ENCODE results near the gene PCSK6. TPM values are rescaled to one million over a fixed set of nuclear protein-coding genes. Genes with fewer than 3 reads are reported as not detected.

Gene PCSK6
- total RNA-seq, 1 experiment from 2014 or later: 2.9 TPM

- TF ChIP-seq ZMAT4 (CRISPR knock-in tag; IDR thresholded peaks at IDR 0.05): no peak
- DNase-seq (ENCODE audit: low spot score) (no peak), ATAC-seq (peak; percentile 49)
- H3K4me1 Mint-ChIP-seq: peaks cover 40% of the 10 kb centered on the region
- ChIA-PET POLR2A (no interaction called here), CTCF (interaction anchor here (1.1 to 1.2 kb wide), 2 partner anchors 83 to 175 kb away, joined by 3 to 4 read pairs; no protein-coding TSS in a partner anchor)
- H3K9me3 Mint-ChIP-seq: no peaks in the 10 kb centered on the region
- H3K27ac Mint-ChIP-seq: no peak overlapping the region
- no peak overlapping the region for H3K4me3 Mint-ChIP-seq
- no peaks in the 10 kb centered on the region for H3K36me3 Mint-ChIP-seq
- H3K27me3 Mint-ChIP-seq (ENCODE audit: low read depth): peaks cover 37% of the 10 kb centered on the region
These were observed 6.1 kb upstream of the PCSK6 start for GRCh38 chr15:101495334-101496197.

GRCh38 chr15:101494251-101494796 is 4.8 kb upstream of the PCSK6 start:
- TF ChIP-seq ATF1 (CRISPR knock-in tag; IDR thresholded peaks at IDR 0.05): no peak
- no peak for TF ChIP-seq CDX4 (CRISPR knock-in tag; IDR thresholded peaks at IDR 0.05; ENCODE audit: borderline replicate concordance)
- TF ChIP-seq USF2 (CRISPR knock-in tag; IDR thresholded peaks at IDR 0.05): no peak
- TF ChIP-seq NR1H2 (CRISPR knock-in tag; IDR thresholded peaks at IDR 0.05): no peak
- no peak for TF ChIP-seq MYBL2 (CRISPR knock-in tag; IDR thresholded peaks at IDR 0.05)
- TF ChIP-seq ZNF671 (CRISPR knock-in tag; IDR thresholded peaks at IDR 0.05): no peak
- TF ChIP-seq ETV6 (CRISPR knock-in tag; IDR thresholded peaks at IDR 0.05): no peak
- no peak for TF ChIP-seq EMX1 (CRISPR knock-in tag; IDR thresholded peaks at IDR 0.05)
- TF ChIP-seq JAZF1 (CRISPR knock-in tag; IDR thresholded peaks at IDR 0.05): no peak
- no peak for TF ChIP-seq ZNF138 (CRISPR knock-in tag; conservative IDR thresholded peaks at IDR 0.05)
- TF ChIP-seq IRF1 (CRISPR knock-in tag; IDR thresholded peaks at IDR 0.05): no peak
- TF ChIP-seq SMAD3 (CRISPR knock-in tag; IDR thresholded peaks at IDR 0.05; ENCODE audit: borderline replicate concordance): no peak
- TF ChIP-seq MAX (CRISPR knock-in tag; IDR thresholded peaks at IDR 0.05): no peak
- TF ChIP-seq SP1 (CRISPR knock-in tag; conservative IDR thresholded peaks at IDR 0.05): no peak
- no peak for TF ChIP-seq CBFB (CRISPR knock-in tag; IDR thresholded peaks at IDR 0.05; ENCODE audit: low read depth)
- Mint-ChIP-seq H3K36me3 (no peaks in the 10 kb centered on the region), H3K4me1 (peaks cover 40% of the 10 kb centered on the region), H3K27ac (no peak overlapping the region), H3K9me3 (no peaks in the 10 kb centered on the region), H3K27me3 (ENCODE audit: low read depth) (peaks cover 43% of the 10 kb centered on the region), H3K4me3 (no peak overlapping the region)
- CTCF ChIA-PET: interaction anchor here (0.6 to 1.1 kb wide), 5 partner anchors 16 to 258 kb away, joined by 3 to 5 read pairs (median 3); no protein-coding TSS in a partner anchor
- ATAC-seq: no peak
- POLR2A ChIA-PET: interaction anchor here (0.6 kb wide), 1 partner anchor 32 kb away, joined by 5 read pairs; no protein-coding TSS in a partner anchor
- DNase-seq (ENCODE audit: low spot score): no peak

- no peak for TF ChIP-seq CDX4 (CRISPR knock-in tag; IDR thresholded peaks at IDR 0.05; ENCODE audit: borderline replicate concordance)
- TF ChIP-seq ARID4B (CRISPR knock-in tag; IDR thresholded peaks at IDR 0.05; ENCODE audit: borderline replicate concordance): no peak
- no peaks in the 10 kb centered on the region for H3K9me3 Mint-ChIP-seq
- ATAC-seq (no peak), DNase-seq (ENCODE audit: low spot score) (no peak)
- H3K27ac Mint-ChIP-seq: no peak overlapping the region
- POLR2A ChIA-PET: no interaction called here
- no peaks in the 10 kb centered on the region for H3K36me3 Mint-ChIP-seq
- peaks cover 40% of the 10 kb centered on the region for H3K4me1 Mint-ChIP-seq
- H3K27me3 Mint-ChIP-seq (ENCODE audit: low read depth): peaks cover 49% of the 10 kb centered on the region
- no peak overlapping the region for H3K4me3 Mint-ChIP-seq
- CTCF ChIA-PET: no interaction called here
These were observed 3.5 kb upstream of the PCSK6 start for GRCh38 chr15:101492766-101493692.
